Daoy (cell line): ENCODE results near the gene BTRC. TPM values are rescaled to one million over a fixed set of nuclear protein-coding genes. Genes with fewer than 3 reads are reported as not detected.

Experiments
- DNase-seq: peaks from one replicate; pipeline ENCODE4 v3.0.0-alpha.2; 2015; ENCODE audit warnings: low read depth
- total RNA-seq: library from RNA; depleted of rRNA; stranded (reverse); fragments of >200 nt; shearing (Covaris generic); gene quantifications from 2 replicates; pipeline ENCODE4 v1.2.3, GENCODE V29; 2014

The BTRC gene
- total RNA-seq, 1 experiment from 2014 or later: 8.2 TPM

GRCh38 chr10:101444058-101444898, 90.3 kb downstream of the BTRC start:
- no peak for DNase-seq

GRCh38 chr10:101446071-101446470, 92.1 kb downstream of the BTRC start:
- no peak for DNase-seq

- DNase-seq: no peak
Measured at GRCh38 chr10:101446947-101447346, 93.0 kb downstream of the BTRC start.

- no peak for DNase-seq
Measured at GRCh38 chr10:101447477-101447876, 93.5 kb downstream of the BTRC start.

- DNase-seq: no peak
Measured at GRCh38 chr10:101450277-101451080, 96.5 kb downstream of the BTRC start.

- DNase-seq: no peak
Measured at GRCh38 chr10:101451261-101451660, 97.3 kb downstream of the BTRC start.

- no peak for DNase-seq
Measured at GRCh38 chr10:101451667-101452069, 97.7 kb downstream of the BTRC start.

- DNase-seq: no peak
Measured at GRCh38 chr10:101452176-101452575, 98.2 kb downstream of the BTRC start.

- DNase-seq: no peak
Measured at GRCh38 chr10:101452593-101452992, 98.6 kb downstream of the BTRC start.

GRCh38 chr10:101453318-101453717, 99.4 kb downstream of the BTRC start:
- DNase-seq: no peak

GRCh38 chr10:101453791-101454718, 100.1 kb downstream of the BTRC start:
- peak; percentile 23 for DNase-seq

- no peak for DNase-seq
Measured at GRCh38 chr10:101458869-101459268, 104.9 kb downstream of the BTRC start.

- no peak for DNase-seq
Measured at GRCh38 chr10:101464082-101464481, 110.1 kb downstream of the BTRC start.

- DNase-seq: no peak
Measured at GRCh38 chr10:101464599-101464998, 110.6 kb downstream of the BTRC start.

GRCh38 chr10:101466016-101466912, 112.3 kb downstream of the BTRC start:
- DNase-seq: no peak

- DNase-seq: peak; percentile 53
Measured at GRCh38 chr10:101467286-101467770, 113.4 kb downstream of the BTRC start.

GRCh38 chr10:101468159-101468558, 114.2 kb downstream of the BTRC start:
- no peak for DNase-seq

- DNase-seq: no peak
Measured at GRCh38 chr10:101476383-101476782, 122.4 kb downstream of the BTRC start.

- DNase-seq: no peak
Measured at GRCh38 chr10:101478956-101479355, 125.0 kb downstream of the BTRC start.

GRCh38 chr10:101481256-101481655, 127.3 kb downstream of the BTRC start:
- DNase-seq: no peak

- DNase-seq: no peak
Measured at GRCh38 chr10:101482568-101482967, 128.6 kb downstream of the BTRC start.
